IMR-90 (cell line): ENCODE measurements around the gene POLR3GL. TPM values are rescaled to one million over a fixed set of nuclear protein-coding genes. Genes with fewer than 3 reads are reported as not detected.
A peak's percentile ranks its signal among the peaks of the same experiment; 100 is the strongest.

Experiments used
- ATAC-seq: fragments of 200-7000 bp; cut with Tn5 transposase; 2 replicates; pipeline ENCODE4 v1.9.1; 2020; ENCODE audit warnings: low read depth, mild to moderate bottlenecking, moderate library complexity
- BruUV-seq: library from RNA; stranded (reverse); fragments of 400-500 nt; replicated peaks from 2 replicates; lab custom pipeline; 2021; lab: Mats Ljungman, UMichigan
- CTCF ChIA-PET: fragments of 300-600 bp; formaldehyde crosslinking; extraction: SDS; loops from one replicate; lab custom pipeline; 2021; ENCODE audit warnings: antibody characterized with exemption; lab: Yijun Ruan, JAX
- POLR2A ChIA-PET: fragments of 300-600 bp; sonication (Branson Sonifier 250); formaldehyde crosslinking; loops from one replicate; lab custom pipeline; 2022; ENCODE audit warnings: antibody characterized with exemption; ENCODE audit not compliant: unreplicated experiment; lab: Charles Lee
- DNase-seq: peaks from one replicate; pipeline ENCODE4 v3.0.0; 2013
- H2AFZ ChIP-seq: replicated peaks from 2 replicates; pipeline ENCODE3; 2013; ENCODE audit warnings: low read length, mild to moderate bottlenecking; ENCODE audit not compliant: poor library complexity
- H2AK5ac ChIP-seq: 2 replicates; pipeline ENCODE4 v1.6.1; 2013; ENCODE audit warnings: low read depth, low read length, inconsistent platforms
- H2AK9ac ChIP-seq: replicated peaks from 2 replicates; pipeline ENCODE3; 2013; ENCODE audit warnings: mild to moderate bottlenecking, low read depth, low read length, moderate library complexity; ENCODE audit not compliant: poor library complexity
- H2BK120ac ChIP-seq: 2 replicates; pipeline ENCODE4 v1.6.1; 2013; ENCODE audit warnings: low read depth, low read length, inconsistent platforms
- H2BK15ac ChIP-seq: 3 replicates; pipeline ENCODE4 v1.6.1; 2013; ENCODE audit warnings: low read depth, low read length, inconsistent platforms
- H2BK20ac ChIP-seq: 2 replicates; pipeline ENCODE4 v1.6.1; 2013; ENCODE audit warnings: low read depth, mild to moderate bottlenecking, inconsistent platforms, low read length, moderate library complexity
- H2BK5ac ChIP-seq: 2 replicates; pipeline ENCODE4 v1.6.1; 2013; ENCODE audit warnings: mild to moderate bottlenecking, low read depth, low read length, inconsistent platforms; ENCODE audit not compliant: poor library complexity, severe bottlenecking
- H3K14ac ChIP-seq: replicated peaks from 2 replicates; pipeline ENCODE4 v1.6.1; 2013; ENCODE audit warnings: low read depth, low read length, inconsistent platforms
- H3K18ac ChIP-seq: 2 replicates; pipeline ENCODE4 v1.6.1; 2013; ENCODE audit warnings: low read depth, low read length, control low read depth
- H3K23ac ChIP-seq: 2 replicates; pipeline ENCODE4 v1.6.1; 2013; ENCODE audit warnings: low read depth, low read length, inconsistent platforms
- H3K27ac ChIP-seq: 2 replicates; pipeline ENCODE4 v1.5.1; 2013; ENCODE audit warnings: mild to moderate bottlenecking, control low read depth, low read length; ENCODE audit not compliant: insufficient read depth
- H3K27me3 ChIP-seq: 2 replicates; pipeline ENCODE4 v1.6.1; 2013; ENCODE audit warnings: low read length; ENCODE audit not compliant: control insufficient read depth, insufficient read depth
- H3K36me3 ChIP-seq: 2 replicates; pipeline ENCODE4 v1.6.1; 2013; ENCODE audit warnings: low read length, mixed read lengths; ENCODE audit not compliant: control insufficient read depth, insufficient read depth
- H3K4ac ChIP-seq: 2 replicates; pipeline ENCODE4 v1.6.1; 2013; ENCODE audit warnings: low read depth, low read length, inconsistent platforms
- H3K4me1 ChIP-seq: 2 replicates; pipeline ENCODE4 v1.6.1; 2013; ENCODE audit warnings: low read length, mixed read lengths; ENCODE audit not compliant: control insufficient read depth, insufficient read depth
- H3K4me2 ChIP-seq: 2 replicates; pipeline ENCODE4 v1.6.1; 2013; ENCODE audit warnings: low read depth, mild to moderate bottlenecking, control low read depth, low read length, moderate library complexity
- H3K4me3 ChIP-seq: 2 replicates; pipeline ENCODE4 v1.5.1; 2013; ENCODE audit warnings: low read depth, mild to moderate bottlenecking, control low read depth, low read length, moderate library complexity; ENCODE audit not compliant: insufficient read depth
- H3K56ac ChIP-seq: 2 replicates; pipeline ENCODE4 v1.6.1; 2013; ENCODE audit warnings: low read length, inconsistent platforms; ENCODE audit not compliant: insufficient read depth; ENCODE audit errors: extremely low read depth
- H3K79me1 ChIP-seq, 2 experiments: 2 replicates each; pipeline ENCODE4 v1.6.1; 2013; ENCODE audit warnings: low read length in 2 of 2, inconsistent platforms in 1 of 2, low read depth in 1 of 2
- H3K9ac ChIP-seq: 2 replicates; pipeline ENCODE4 v1.6.1; 2013; ENCODE audit warnings: low read depth, low read length, control low read depth
- H3K9me1 ChIP-seq: 2 replicates; pipeline ENCODE4 v1.6.1; 2013; ENCODE audit warnings: low read length, inconsistent platforms; ENCODE audit not compliant: insufficient read depth
- H3K9me3 ChIP-seq: 2 replicates; pipeline ENCODE4 v1.6.1; 2013; ENCODE audit warnings: low read length; ENCODE audit not compliant: control insufficient read depth, insufficient read depth
- H4K20me1 ChIP-seq: 2 replicates; pipeline ENCODE4 v1.6.1; 2013; ENCODE audit warnings: low read length, inconsistent platforms; ENCODE audit not compliant: insufficient read depth
- H4K5ac ChIP-seq: 2 replicates; pipeline ENCODE4 v1.6.1; 2013; ENCODE audit warnings: mild to moderate bottlenecking, low read depth, low read length, control low read depth
- H4K8ac ChIP-seq, 2 experiments: 2 replicates each; pipeline ENCODE4 v1.6.1; 2013; ENCODE audit warnings: low read depth in 2 of 2, low read length in 2 of 2, control low read depth in 1 of 2, inconsistent platforms in 1 of 2
- H4K91ac ChIP-seq: 2 replicates; pipeline ENCODE4 v1.6.1; 2013; ENCODE audit warnings: low read depth, low read length, inconsistent platforms; ENCODE audit not compliant: insufficient read depth
- BHLHE40 ChIP-seq: fragments of 150-350 bp; IDR thresholded peaks from 2 replicates; pipeline ENCODE4 v1.6.1; 2016; ENCODE audit warnings: mild to moderate bottlenecking, low read depth, low read length
- CHD1 ChIP-seq: IDR thresholded peaks from 2 replicates; pipeline ENCODE4 v1.6.1; 2012; ENCODE audit warnings: low read depth, low read length, improper control_type of control experiment
- CTCF ChIP-seq: conservative IDR thresholded peaks from 2 replicates; pipeline ENCODE4 v1.5.1; 2012; ENCODE audit warnings: mild to moderate bottlenecking, low read depth, low read length, improper control_type of control experiment
- ELK1 ChIP-seq: fragments of 150-350 bp; IDR thresholded peaks from 2 replicates; pipeline ENCODE4 v1.6.1; 2016; ENCODE audit warnings: low read depth, mild to moderate bottlenecking, low read length, moderate library complexity, borderline replicate concordance
- FOS ChIP-seq: fragments of 150-350 bp; IDR thresholded peaks from 2 replicates; pipeline ENCODE4 v1.6.1; 2016; ENCODE audit warnings: low read depth, low read length
- MAZ ChIP-seq: IDR thresholded peaks from 2 replicates; pipeline ENCODE4 v1.6.1; 2012; ENCODE audit warnings: low read depth, mild to moderate bottlenecking, low read length, improper control_type of control experiment, moderate library complexity, borderline replicate concordance
- MXI1 ChIP-seq: IDR thresholded peaks from 2 replicates; pipeline ENCODE4 v1.6.1; 2012; ENCODE audit warnings: low read depth, mild to moderate bottlenecking, low read length, moderate library complexity, borderline replicate concordance
- NFE2L2 ChIP-seq: fragments of 150-350 bp; IDR thresholded peaks from 2 replicates; pipeline ENCODE4 v1.6.1; 2016; ENCODE audit warnings: low read depth, mild to moderate bottlenecking, low read length
- POLR2A ChIP-seq: IDR thresholded peaks from 2 replicates; pipeline ENCODE4 v1.6.1; 2012; ENCODE audit warnings: mild to moderate bottlenecking, low read depth, low read length
- RCOR1 ChIP-seq: IDR thresholded peaks from 2 replicates; pipeline ENCODE4 v1.6.1; 2012; ENCODE audit warnings: mild to moderate bottlenecking, low read length, improper control_type of control experiment; ENCODE audit not compliant: insufficient replicate concordance
- RFX5 ChIP-seq: IDR thresholded peaks from 2 replicates; pipeline ENCODE4 v1.8.0; 2012; ENCODE audit warnings: low read depth, mild to moderate bottlenecking, low read length, moderate library complexity
- USF2 ChIP-seq: fragments of 150-350 bp; IDR thresholded peaks from 2 replicates; pipeline ENCODE4 v1.6.1; 2017; ENCODE audit warnings: mild to moderate bottlenecking, antibody characterized with exemption, low read length, low read depth
- WGBS, 2 experiments: methylation state at CpG; one replicate each; pipeline versions ENCODE4 v1.1.5 to v1.1.7; 2013; ENCODE audit warnings: missing lambda C conversion rate in 2 of 2; ENCODE audit not compliant: insufficient read length in 1 of 2; ENCODE audit errors: extremely low coverage in 2 of 2; 5-methylcytosine and 5-hydroxymethylcytosine counted together
- dilution Hi-C: fragments of 300-500 bp; cut with HindIII; formaldehyde crosslinking; loops from one replicate; pipeline ENCODE4 v1.14.3; 2018; ENCODE audit warnings: low sequenced_read_pairs; ENCODE audit not compliant: unreplicated experiment
- in situ Hi-C: fragments of 300-500 bp; cut with MboI; formaldehyde crosslinking; loops from 3 replicates; pipeline ENCODE4 v1.14.3; 2019; ENCODE audit warnings: low sequenced_read_pairs, inconsistent platforms, mixed read lengths
- intact Hi-C: fragments of 100-400 bp; cut with micrococcal nuclease; formaldehyde crosslinking; loops from 2 replicates; pipeline ENCODE4 v1.10.0; 2022
- polyA plus RNA-seq, 3 experiments: library from polyadenylated mRNA; depleted of rRNA; stranded (reverse); fragments of >200 nt; gene quantifications; 2 replicates each; pipeline ENCODE4 v1.2.3, GENCODE V29; 2012; ENCODE audit warnings: low replicate concordance in 1 of 3
- total RNA-seq: library from RNA; depleted of rRNA; stranded (reverse); fragments of >200 nt; gene quantifications from 2 replicates; pipeline ENCODE4 v1.2.3, GENCODE V29; 2012

Gene POLR3GL
- total and polyA plus RNA-seq, 2 of the 4 experiments (the other 2 are of a cell fraction): 7.9 to 16.3 TPM

GRCh38 chr1:145977486-145978470 lies 13.3 kb downstream of the POLR3GL start:
- peak overlapping the region; percentile 98 for H2AK9ac ChIP-seq
- H2BK120ac ChIP-seq: peak overlapping the region; percentile 98
- peak overlapping the region; percentile 100 for H3K4ac ChIP-seq
- peak overlapping the region; percentile 56 for H2AK5ac ChIP-seq
- peak overlapping the region; percentile 99 for H3K56ac ChIP-seq
- ChIA-PET CTCF (interaction anchor here (0.6 to 3.4 kb wide), 10 partner anchors 9 to 204 kb away, joined by 3 to 29 read pairs (median 3); partner anchors contain the start of genes ANKRD34A and POLR3GL), POLR2A (interaction anchor here (2.0 to 2.4 kb wide), 2 partner anchors 13 to 16 kb away, joined by 6 to 11 read pairs; no protein-coding TSS in a partner anchor)
- peaks cover 14% of the 10 kb centered on the region for H3K4me1 ChIP-seq
- H2BK15ac ChIP-seq: peak overlapping the region; percentile 97; the same call in 2 of the 3 replicates
- no peak overlapping the region for H3K4me3 ChIP-seq
- peak overlapping the region; percentile 92 for H3K18ac ChIP-seq
- H4K8ac ChIP-seq: peak overlapping the region; percentile 88 to 100
- DNase-seq: peak; percentile 85
- peak; percentile 36 for ATAC-seq
- intact Hi-C loops (loop anchor here (1.0 kb wide), 3 partner anchors 13 to 36 kb away; partner anchors contain the start of genes ANKRD34A and POLR3GL), dilution Hi-C loops (no loop called here), in situ Hi-C loops (no loop called here)
- H3K9ac ChIP-seq: peak overlapping the region; percentile 86
- no peaks in the 10 kb centered on the region for H3K36me3 ChIP-seq
- WGBS, 2 experiments: no CpG with 5 or more reads among the region's 9 CpGs
- 0 out of 2 replicates have a peak overlapping the region, but pooled peaks have one; percentile 79 for H3K4me2 ChIP-seq
- H2AFZ ChIP-seq: peak overlapping the region; percentile 88
- H3K23ac ChIP-seq: peak overlapping the region; percentile 100
- H2BK20ac ChIP-seq: peak overlapping the region; percentile 93
- H3K79me1 ChIP-seq: peaks cover 0 to 12% of the 10 kb centered on the region in 2 experiments; a peak in 3 of 4 replicates
- peak overlapping the region; percentile 100 for H4K91ac ChIP-seq
- H3K27ac ChIP-seq: peak overlapping the region; percentile 87
- H3K9me3 ChIP-seq: no peaks in the 10 kb centered on the region
- no peaks in the 10 kb centered on the region for H3K27me3 ChIP-seq
- peak overlapping the region; percentile 100 for H3K14ac ChIP-seq
- H4K5ac ChIP-seq: peak overlapping the region; percentile 93
- peaks cover 10% of the 10 kb centered on the region for H3K9me1 ChIP-seq
- peak overlapping the region; percentile 99 for H2BK5ac ChIP-seq
- H4K20me1 ChIP-seq: no peaks in the 10 kb centered on the region
- TSS peak; percentile 99 for BruUV-seq
- TF ChIP-seq POLR2A: no peak
- TF ChIP-seq RCOR1: no peak
- no peak for TF ChIP-seq USF2
- no peak for TF ChIP-seq MXI1
- TF ChIP-seq MAZ: no peak
- TF ChIP-seq CHD1: no peak
- peak; percentile 95 for TF ChIP-seq CTCF
- TF ChIP-seq BHLHE40: no peak
- no peak for TF ChIP-seq RFX5
- no peak for TF ChIP-seq FOS
- TF ChIP-seq ELK1: no peak
- no peak for TF ChIP-seq NFE2L2
